Upper lobe of left lung (tissue), 4 donors: Measurements from ENCODE around the gene GSC.

Source experiments
- EP300 ChIP-seq, 4 donors: sonication (generic); formaldehyde crosslinking; IDR thresholded peaks; one replicate each; pipeline ENCODE4 v1.5.1; 2017; ENCODE audit warnings: antibody characterized with exemption in 4 of 4, control low read depth in 2 of 4
- TF ChIP-seq, protein P1 (sequence below), 6 experiments: fragments of 450-650 bp in 4 of 6; fragments of 200-600 bp in 2 of 6; sonication (generic) in 2 of 6; IDR thresholded peaks; one replicate each; pipeline ENCODE4 v1.5.1; 2016 to 2019; ENCODE audit warnings: antibody characterized with exemption in 6 of 6

DNA sequence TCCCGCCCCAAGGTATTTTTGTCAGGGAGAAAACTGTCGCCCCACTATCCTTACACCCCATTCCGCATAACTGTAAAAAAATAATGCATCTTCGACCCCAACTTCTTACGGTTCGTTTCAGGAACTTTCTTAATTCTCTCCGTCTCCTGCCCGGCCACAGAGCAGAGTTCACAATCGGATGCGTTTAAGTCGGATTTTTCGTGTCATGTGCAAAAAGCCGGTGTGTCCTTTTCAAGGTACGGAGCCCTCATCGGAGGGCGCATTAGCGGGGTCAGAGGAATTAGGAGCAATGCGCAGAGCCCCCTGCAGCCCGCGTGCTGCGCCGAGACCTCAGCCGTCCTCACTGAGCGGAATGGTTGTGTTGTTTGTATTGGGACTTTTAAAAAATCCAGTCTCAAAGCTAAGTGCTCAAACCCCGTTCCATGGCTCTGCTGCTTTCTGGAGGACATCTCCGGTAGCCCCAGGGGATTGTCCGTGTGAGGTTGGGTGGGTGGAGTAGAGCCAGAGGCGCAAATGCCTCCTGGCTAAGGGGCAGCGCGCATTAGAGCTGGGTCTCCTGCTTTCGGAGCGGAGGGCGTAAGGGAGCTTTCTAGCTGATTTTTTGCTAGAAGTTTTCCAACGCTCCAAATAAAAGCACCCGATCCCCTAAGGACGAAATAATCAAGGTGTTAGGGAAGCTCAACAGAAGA lies 3.9 kb upstream of the GSC start:
- TF ChIP-seq, protein P1, sequence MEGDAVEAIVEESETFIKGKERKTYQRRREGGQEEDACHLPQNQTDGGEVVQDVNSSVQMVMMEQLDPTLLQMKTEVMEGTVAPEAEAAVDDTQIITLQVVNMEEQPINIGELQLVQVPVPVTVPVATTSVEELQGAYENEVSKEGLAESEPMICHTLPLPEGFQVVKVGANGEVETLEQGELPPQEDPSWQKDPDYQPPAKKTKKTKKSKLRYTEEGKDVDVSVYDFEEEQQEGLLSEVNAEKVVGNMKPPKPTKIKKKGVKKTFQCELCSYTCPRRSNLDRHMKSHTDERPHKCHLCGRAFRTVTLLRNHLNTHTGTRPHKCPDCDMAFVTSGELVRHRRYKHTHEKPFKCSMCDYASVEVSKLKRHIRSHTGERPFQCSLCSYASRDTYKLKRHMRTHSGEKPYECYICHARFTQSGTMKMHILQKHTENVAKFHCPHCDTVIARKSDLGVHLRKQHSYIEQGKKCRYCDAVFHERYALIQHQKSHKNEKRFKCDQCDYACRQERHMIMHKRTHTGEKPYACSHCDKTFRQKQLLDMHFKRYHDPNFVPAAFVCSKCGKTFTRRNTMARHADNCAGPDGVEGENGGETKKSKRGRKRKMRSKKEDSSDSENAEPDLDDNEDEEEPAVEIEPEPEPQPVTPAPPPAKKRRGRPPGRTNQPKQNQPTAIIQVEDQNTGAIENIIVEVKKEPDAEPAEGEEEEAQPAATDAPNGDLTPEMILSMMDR (IDR thresholded peaks at IDR 0.05), result no peak
- no peak for TF ChIP-seq EP300 (IDR thresholded peaks at IDR 0.05)
